H9 (cell line): ENCODE measurements around the gene SH3TC1. TPM values are rescaled to one million over a fixed set of nuclear protein-coding genes. Genes with fewer than 3 reads are reported as not detected.

Source experiments
- DNase-seq: peaks from one replicate; pipeline ENCODE4 v3.0.0-alpha.2; 2017
- H2AFZ ChIP-seq: one replicate; pipeline ENCODE4 v1.6.1; 2013; ENCODE audit warnings: mild to moderate bottlenecking, low read length, control low read depth, moderate library complexity
- H2AK5ac ChIP-seq: 2 replicates; pipeline ENCODE4 v1.6.1; 2013; ENCODE audit warnings: low read length, control low read depth, mixed read lengths; ENCODE audit not compliant: insufficient read length
- H2BK120ac ChIP-seq: one replicate; pipeline ENCODE4 v1.6.1; 2013; ENCODE audit warnings: low read depth, mild to moderate bottlenecking, low read length, control low read depth, inconsistent platforms; ENCODE audit not compliant: poor library complexity, severe bottlenecking
- H2BK12ac ChIP-seq: 2 replicates; pipeline ENCODE4 v1.6.1; 2013; ENCODE audit warnings: low read length, control low read depth, mixed read lengths, low read depth; ENCODE audit not compliant: insufficient read length
- H2BK15ac ChIP-seq: 2 replicates; pipeline ENCODE4 v1.6.1; 2013; ENCODE audit warnings: low read depth, low read length, control low read depth
- H2BK20ac ChIP-seq: one replicate; pipeline ENCODE4 v1.6.1; 2013; ENCODE audit warnings: low read depth, mild to moderate bottlenecking, low read length, control low read depth, inconsistent platforms; ENCODE audit not compliant: poor library complexity, severe bottlenecking
- H2BK5ac ChIP-seq: 2 replicates; pipeline ENCODE4 v1.6.1; 2013; ENCODE audit warnings: low read length, control low read depth, mixed read lengths; ENCODE audit not compliant: insufficient read length
- H3K14ac ChIP-seq: 2 replicates; pipeline ENCODE4 v1.6.1; 2013; ENCODE audit warnings: low read length, control low read depth; ENCODE audit not compliant: insufficient read depth
- H3K18ac ChIP-seq: 2 replicates; pipeline ENCODE4 v1.6.1; 2013; ENCODE audit warnings: low read depth, mild to moderate bottlenecking, mixed read lengths, low read length, control low read depth; ENCODE audit not compliant: insufficient read length
- H3K23ac ChIP-seq: 2 replicates; pipeline ENCODE4 v1.6.1; 2013; ENCODE audit warnings: low read length, control low read depth, mixed read lengths, low read depth; ENCODE audit not compliant: insufficient read length
- H3K23me2 ChIP-seq: 2 replicates; pipeline ENCODE4 v1.6.1; 2013; ENCODE audit warnings: low read depth, mild to moderate bottlenecking, mixed read lengths, low read length, control low read depth; ENCODE audit not compliant: insufficient read length, poor library complexity, severe bottlenecking
- H3K27ac ChIP-seq: 2 replicates; pipeline ENCODE4 v1.5.1; 2013; ENCODE audit warnings: low read length, control low read depth, mixed read lengths, low read depth; ENCODE audit not compliant: insufficient read length
- H3K27me3 ChIP-seq: 2 replicates; pipeline ENCODE4 v1.6.1; 2013; ENCODE audit warnings: low read length, control low read depth, inconsistent platforms; ENCODE audit not compliant: insufficient read depth
- H3K4ac ChIP-seq: 2 replicates; pipeline ENCODE4 v1.6.1; 2013; ENCODE audit warnings: low read depth, mild to moderate bottlenecking, control low read depth, inconsistent platforms, low read length, moderate library complexity
- H3K4me1 ChIP-seq: 2 replicates; pipeline ENCODE4 v1.6.1; 2013; ENCODE audit warnings: low read length, control low read depth, inconsistent platforms; ENCODE audit not compliant: insufficient read depth
- H3K4me2 ChIP-seq: 2 replicates; pipeline ENCODE4 v1.6.1; 2013; ENCODE audit warnings: low read length, control low read depth, mixed read lengths; ENCODE audit not compliant: insufficient read length, insufficient read depth
- H3K56ac ChIP-seq: 2 replicates; pipeline ENCODE4 v1.6.1; 2013; ENCODE audit warnings: low read depth, mild to moderate bottlenecking, mixed read lengths, low read length, control low read depth; ENCODE audit not compliant: insufficient read length
- H3K79me1 ChIP-seq: 2 replicates; pipeline ENCODE4 v1.6.1; 2013; ENCODE audit warnings: low read depth, mild to moderate bottlenecking, moderate library complexity, low read length, control low read depth, inconsistent platforms; ENCODE audit not compliant: insufficient read depth, poor library complexity, severe bottlenecking
- H3K79me2 ChIP-seq: 2 replicates; pipeline ENCODE4 v1.6.1; 2013; ENCODE audit warnings: low read length, control low read depth, inconsistent platforms; ENCODE audit not compliant: insufficient read depth
- H3K9ac ChIP-seq: 2 replicates; pipeline ENCODE4 v1.6.1; 2013; ENCODE audit warnings: low read length, control low read depth, mixed read lengths; ENCODE audit not compliant: insufficient read length; ENCODE audit errors: extremely low read depth
- H3K9me3 ChIP-seq: one replicate; pipeline ENCODE4 v1.6.1; 2013; ENCODE audit warnings: low read depth, low read length, inconsistent platforms; ENCODE audit not compliant: control insufficient read depth
- H3T11ph ChIP-seq: one replicate; pipeline ENCODE4 v1.6.1; 2013; ENCODE audit warnings: mild to moderate bottlenecking, low read length, control low read depth, inconsistent platforms
- H4K20me1 ChIP-seq: one replicate; pipeline ENCODE4 v1.6.1; 2013; ENCODE audit not compliant: control insufficient read depth, insufficient read length, insufficient read depth
- H4K5ac ChIP-seq: 2 replicates; pipeline ENCODE4 v1.6.1; 2013; ENCODE audit warnings: low read depth, mild to moderate bottlenecking, mixed read lengths, low read length, control low read depth; ENCODE audit not compliant: insufficient read length
- H4K8ac ChIP-seq: replicated peaks from 2 replicates; pipeline ENCODE4 v1.6.1; 2013; ENCODE audit warnings: low read length, control low read depth, mixed read lengths, low read depth; ENCODE audit not compliant: insufficient read length
- H4K91ac ChIP-seq: 2 replicates; pipeline ENCODE4 v1.6.1; 2013; ENCODE audit warnings: low read depth, mild to moderate bottlenecking, moderate library complexity, mixed read lengths, low read length, control low read depth; ENCODE audit not compliant: insufficient read length
- H3K27ac Mint-ChIP-seq, 3 experiments: 2 replicates in 2 of 3; 3 replicates in 1 of 3; pipeline ENCODE4 v1.8.0; 2020 to 2021; ENCODE audit warnings: mixed read lengths in 3 of 3, mild to moderate bottlenecking in 1 of 3, moderate library complexity in 1 of 3
- H3K27me3 Mint-ChIP-seq: 2 replicates; pipeline ENCODE4 v1.8.0; 2021; ENCODE audit warnings: low read depth, mild to moderate bottlenecking, moderate library complexity, mixed read lengths
- H3K36me3 Mint-ChIP-seq, 3 experiments: 2 replicates in 2 of 3; 3 replicates in 1 of 3; pipeline ENCODE4 v1.8.0; 2020 to 2021; ENCODE audit warnings: low read depth in 3 of 3, mixed read lengths in 3 of 3; ENCODE audit not compliant: insufficient read depth in 1 of 3
- H3K4me1 Mint-ChIP-seq, 2 experiments: 2 replicates each; pipeline ENCODE4 v1.8.0; 2020; ENCODE audit warnings: mixed read lengths in 2 of 2
- H3K4me3 Mint-ChIP-seq, 2 experiments: 2 replicates in 1 of 2; 3 replicates in 1 of 2; pipeline ENCODE4 v1.8.0; 2020 to 2021; ENCODE audit warnings: mild to moderate bottlenecking in 2 of 2, mixed read lengths in 2 of 2, moderate library complexity in 1 of 2
- H3K9me3 Mint-ChIP-seq, 2 experiments: 2 replicates in 1 of 2; 3 replicates in 1 of 2; pipeline ENCODE4 v1.8.0; 2020; ENCODE audit warnings: mild to moderate bottlenecking in 2 of 2, mixed read lengths in 2 of 2, moderate library complexity in 1 of 2
- CTCF ChIP-seq: fragments of 200-600 bp; sonication (generic); conservative IDR thresholded peaks from 3 replicates; pipeline ENCODE4 v1.8.0; 2021; ENCODE audit warnings: antibody characterized with exemption, mild to moderate bottlenecking
- WGBS: extraction: QIAGEN DNeasy Blood & Tissue Kit; methylation state at CpG from one replicate; pipeline ENCODE4 v1.1.7; 2013; ENCODE audit warnings: missing lambda C conversion rate, low lambda C conversion rate, mixed read lengths; ENCODE audit not compliant: insufficient read length; ENCODE audit errors: extremely low coverage; 5-methylcytosine and 5-hydroxymethylcytosine counted together
- total RNA-seq: library from RNA; stranded (reverse); gene quantifications from 2 replicates; pipeline ENCODE4 v1.2.1, GENCODE V29; 2021

Gene SH3TC1
- total RNA-seq, 1 experiment from 2014 or later, result 0.74 TPM

- Histone ChIP-seq H3K14ac (no peak overlapping the region), H3K27me3 (no peaks in the 10 kb centered on the region; the same call in 1 of the 2 replicates), H2BK15ac (no peak overlapping the region), H3K23me2 (no peaks in the 10 kb centered on the region), H4K20me1 (no peaks in the 10 kb centered on the region), H4K91ac (no peak overlapping the region), H3K27ac (no peak overlapping the region), H2BK20ac (no peak overlapping the region), H2AK5ac (no peak overlapping the region), H3K4me2 (no peak overlapping the region), H3K4me1 (no peaks in the 10 kb centered on the region), H3K9ac (no peak overlapping the region), H4K5ac (no peak overlapping the region), H2BK5ac (no peak overlapping the region), H2BK12ac (no peak overlapping the region), H2BK120ac (no peak overlapping the region), H3K9me3 (no peaks in the 10 kb centered on the region), H3K23ac (no peak overlapping the region), H3T11ph (no peak overlapping the region), H3K18ac (no peak overlapping the region), H3K4ac (no peak overlapping the region), H2AFZ (no peak overlapping the region), H3K56ac (no peak overlapping the region), H4K8ac (no peak overlapping the region), H3K79me2 (no peaks in the 10 kb centered on the region), H3K79me1 (no peaks in the 10 kb centered on the region)
- no peaks in the 10 kb centered on the region; a peak in 1 of 7 replicates for H3K36me3 Mint-ChIP-seq
- peaks cover 10% of the 10 kb centered on the region for H3K27me3 Mint-ChIP-seq
- H3K27ac Mint-ChIP-seq, result peak overlapping the region in 1 of 3 experiments; percentile 35; a peak in 2 of 7 replicates
- no peaks in the 10 kb centered on the region for H3K9me3 Mint-ChIP-seq
- no CpG with 5 or more reads among the region's 24 CpGs for WGBS
- no peak for DNase-seq
- no peak for TF ChIP-seq CTCF
- peaks cover 0 to 2% of the 10 kb centered on the region in 2 experiments; a peak in 1 of 4 replicates for H3K4me1 Mint-ChIP-seq
- H3K4me3 Mint-ChIP-seq, result no peak overlapping the region; a peak in 1 of 5 replicates
Measured at GRCh38 chr4:8276358-8277240, 77.5 kb downstream of the SH3TC1 start.
